ENCODE data around the gene ZMIZ1.

The ZMIZ1 gene

GRCh38 chr10:79066411-79067240, 2.1 kb upstream of the ZMIZ1 start:
- DNase-seq (ENCODE audit: low spot score): peak; percentile 16

- DNase-seq (ENCODE audit: low spot score): peak; percentile 84
These were observed 1.2 kb upstream of the ZMIZ1 start for GRCh38 chr10:79067241-79068202.

- DNase-seq (ENCODE audit: low spot score): peak; percentile 21
These were observed 584 bp upstream of the ZMIZ1 start for GRCh38 chr10:79068203-79068561.

GRCh38 chr10:79069325-79070080, 737 bp downstream of the ZMIZ1 start:
- DNase-seq (ENCODE audit: low spot score): peak; percentile 32

- no peak for DNase-seq (ENCODE audit: low spot score)
These were observed 1.4 kb downstream of the ZMIZ1 start for GRCh38 chr10:79070081-79070605.

- DNase-seq (ENCODE audit: low spot score): no peak
These were observed 2.0 kb downstream of the ZMIZ1 start for GRCh38 chr10:79070606-79071395.

- no peak for DNase-seq (ENCODE audit: low spot score)
These were observed 2.7 kb downstream of the ZMIZ1 start for GRCh38 chr10:79071396-79071923.

GRCh38 chr10:79072041-79072441, 3.3 kb downstream of the ZMIZ1 start:
- no peak for DNase-seq (ENCODE audit: low spot score)

GRCh38 chr10:79072994-79073645, 4.4 kb downstream of the ZMIZ1 start:
- DNase-seq (ENCODE audit: low spot score): no peak

- DNase-seq (ENCODE audit: low spot score): no peak
These were observed 5.1 kb downstream of the ZMIZ1 start for GRCh38 chr10:79073784-79074432.

GRCh38 chr10:79074732-79075131, 6.0 kb downstream of the ZMIZ1 start:
- no peak for DNase-seq (ENCODE audit: low spot score)

GRCh38 chr10:79075418-79075817, 6.7 kb downstream of the ZMIZ1 start:
- no peak for DNase-seq (ENCODE audit: low spot score)

- DNase-seq (ENCODE audit: low spot score): no peak
These were observed 8.9 kb downstream of the ZMIZ1 start for GRCh38 chr10:79077488-79078173.

- DNase-seq (ENCODE audit: low spot score): no peak
These were observed 9.7 kb downstream of the ZMIZ1 start for GRCh38 chr10:79078367-79079053.

GRCh38 chr10:79079054-79079397, 10.3 kb downstream of the ZMIZ1 start:
- DNase-seq (ENCODE audit: low spot score): no peak

- DNase-seq (ENCODE audit: low spot score): no peak
These were observed 11.0 kb downstream of the ZMIZ1 start for GRCh38 chr10:79079490-79080355.

GRCh38 chr10:79081353-79082034, 12.7 kb downstream of the ZMIZ1 start:
- no peak for DNase-seq (ENCODE audit: low spot score)

All from CD4-positive, alpha-beta T cell treated with Interleukin-15 for 4 hours (primary cell).